GM12878 (cell line): ENCODE measurements around the gene ARIH2. TPM values are rescaled to one million over a fixed set of nuclear protein-coding genes. Genes with fewer than 3 reads are reported as not detected.

Source experiments
- ATAC-seq: fragments of 200-7000 bp; cut with Tn5 transposase; 3 replicates; pipeline ENCODE4 v1.9.1; 2020; ENCODE audit warnings: mild to moderate bottlenecking, moderate library complexity
- BruUV-seq: library from RNA; stranded (reverse); fragments of 400-500 nt; replicated peaks from 2 replicates; lab custom pipeline; 2021; lab: Mats Ljungman, UMichigan
- CTCF ChIA-PET: fragments of 300-600 bp; sonication (Branson Sonifier 250); formaldehyde crosslinking; extraction: SDS; loops from one replicate; lab custom pipeline; 2021; ENCODE audit warnings: inconsistent platforms; lab: Yijun Ruan, JAX
- POLR2A ChIA-PET: fragments of 350-600 bp; formaldehyde crosslinking; extraction: SDS; loops from one replicate; lab custom pipeline; 2021; ENCODE audit warnings: inconsistent platforms; lab: Charles Lee
- RAD21 ChIA-PET: fragments of 300-600 bp; sonication (Branson Sonifier 250); formaldehyde crosslinking; loops from one replicate; lab custom pipeline; 2023; ENCODE audit warnings: antibody characterized with exemption; ENCODE audit not compliant: unreplicated experiment; lab: Charles Lee
- SMC1A ChIA-PET: fragments of 300-600 bp; sonication (Branson Sonifier 250); formaldehyde crosslinking; loops from one replicate; lab custom pipeline; 2023; ENCODE audit not compliant: unreplicated experiment, uncharacterized antibody; lab: Charles Lee
- DNase-seq: peaks from one replicate; pipeline ENCODE4 v3.0.0-alpha.2; 2011; ENCODE audit warnings: low read depth, low spot score
- FAIRE-seq: peaks from 3 replicates; lab custom pipeline; 2011; peaks lifted over from hg19 to GRCh38; lab: Jason Lieb, UNC
- H2AFZ ChIP-seq: 2 replicates; pipeline ENCODE4 v1.6.0; 2011; ENCODE audit warnings: low read depth, low read length, control low read depth; ENCODE audit not compliant: control insufficient read depth
- H3K27ac ChIP-seq: 2 replicates; pipeline ENCODE4 v1.5.1; 2011; ENCODE audit warnings: control low read depth; ENCODE audit not compliant: control insufficient read depth, insufficient read depth
- H3K27me3 ChIP-seq, 2 experiments: replicated peaks in 1 of 2; 2 replicates each; pipeline versions ENCODE4 v1.6.0 to v1.6.1; 2011; ENCODE audit warnings: low read length in 1 of 2; ENCODE audit not compliant: control insufficient read depth in 2 of 2, insufficient read depth in 2 of 2
- H3K36me3 ChIP-seq, 2 experiments: 2 replicates each; pipeline ENCODE4 v1.5.1; 2011; ENCODE audit warnings: low read length in 1 of 2; ENCODE audit not compliant: control insufficient read depth in 2 of 2, insufficient read depth in 2 of 2
- H3K4me1 ChIP-seq: 2 replicates; pipeline ENCODE4 v1.6.1; 2011; ENCODE audit warnings: mild to moderate bottlenecking, low read length, moderate library complexity, mixed read lengths; ENCODE audit not compliant: control insufficient read depth, insufficient read depth
- H3K4me2 ChIP-seq: 2 replicates; pipeline ENCODE4 v1.6.0; 2011; ENCODE audit warnings: control low read depth; ENCODE audit not compliant: control insufficient read depth, insufficient read depth
- H3K4me3 ChIP-seq: fragments of 200-600 bp; sonication (generic); 2 replicates; pipeline ENCODE4 v1.5.1; 2016
- H3K79me2 ChIP-seq: 2 replicates; pipeline ENCODE4 v1.6.0; 2011; ENCODE audit warnings: low read length; ENCODE audit not compliant: control insufficient read depth, insufficient read depth
- H3K9ac ChIP-seq: 2 replicates; pipeline ENCODE4 v1.8.0; 2011; ENCODE audit warnings: low read length, control low read depth, mixed read lengths; ENCODE audit not compliant: control insufficient read depth, insufficient read depth
- H3K9me3 ChIP-seq: replicated peaks from 3 replicates; pipeline ENCODE4 v1.5.1; 2011; ENCODE audit warnings: mild to moderate bottlenecking, low read length; ENCODE audit not compliant: control insufficient read depth, insufficient read depth
- H4K20me1 ChIP-seq: 2 replicates; pipeline ENCODE4 v1.6.0; 2011; ENCODE audit not compliant: control insufficient read depth, insufficient read depth
- BHLHE40 ChIP-seq, 2 experiments: fragments of 450-650 bp in 1 of 2; IDR thresholded peaks; 2 replicates each; pipeline ENCODE4 v1.6.1; 2011 to 2017; ENCODE audit warnings: low read depth in 2 of 2, borderline replicate concordance in 1 of 2, improper control_type of control experiment in 1 of 2, low read length in 1 of 2, mild to moderate bottlenecking in 1 of 2
- BRCA1 ChIP-seq: IDR thresholded peaks from 2 replicates; pipeline ENCODE4 v1.6.1; 2011; ENCODE audit warnings: low read depth, low read length, improper control_type of control experiment
- EZH2 ChIP-seq: IDR thresholded peaks from 2 replicates; pipeline ENCODE4 v1.6.1; 2012; ENCODE audit warnings: low read depth, mild to moderate bottlenecking, control low read depth, inconsistent platforms, low read length, borderline replicate concordance; ENCODE audit not compliant: control insufficient read depth
- FOS ChIP-seq: IDR thresholded peaks from 3 replicates; pipeline ENCODE4 v1.6.1; 2011; ENCODE audit warnings: borderline replicate concordance; ENCODE audit not compliant: insufficient read length; ENCODE audit errors: extremely low read depth
- RUNX3 ChIP-seq: IDR thresholded peaks from 2 replicates; pipeline ENCODE4 v1.6.1; 2012; ENCODE audit warnings: low read length, inconsistent platforms
- SIN3A ChIP-seq: IDR thresholded peaks from 2 replicates; pipeline ENCODE4 v1.6.1; 2012; ENCODE audit warnings: low read depth, low read length, improper control_type of control experiment
- SMAD5 ChIP-seq: IDR thresholded peaks from 2 replicates; pipeline ENCODE4 v1.6.1; 2016; ENCODE audit warnings: antibody characterized with exemption, low read depth
- STAT3 ChIP-seq: IDR thresholded peaks from 2 replicates; pipeline ENCODE4 v1.6.1; 2011; ENCODE audit warnings: low read depth, low read length, improper control_type of control experiment
- TBL1XR1 ChIP-seq: IDR thresholded peaks from 2 replicates; pipeline ENCODE4 v1.6.1; 2012; ENCODE audit warnings: low read depth, low read length, improper control_type of control experiment
- ZNF274 ChIP-seq: IDR thresholded peaks from one replicate; pipeline ENCODE4 v1.8.0; 2011; ENCODE audit not compliant: insufficient read length, insufficient read depth
- ZSCAN29 ChIP-seq: fragments of 450-650 bp; IDR thresholded peaks from 2 replicates; pipeline ENCODE4 v1.6.1; 2017; ENCODE audit warnings: mild to moderate bottlenecking, moderate library complexity
- WGBS: methylation state at CpG from one replicate; pipeline ENCODE4 v1.1.6; 2016; ENCODE audit warnings: low lambda C conversion rate; ENCODE audit not compliant: insufficient replicate concordance, insufficient coverage; ENCODE audit errors: missing lambda C conversion rate; 5-methylcytosine and 5-hydroxymethylcytosine counted together
- in situ Hi-C: fragments of 300-500 bp; cut with MboI; formaldehyde crosslinking; loops from 9 replicates; pipeline ENCODE4 v1.14.3; 2018; ENCODE audit warnings: mixed read lengths
- intact Hi-C: fragments of 100-400 bp; cut with micrococcal nuclease; formaldehyde crosslinking; loops from one replicate; pipeline ENCODE4 v1.14.2; 2022; ENCODE audit not compliant: unreplicated experiment
- polyA plus RNA-seq, 11 experiments: library from polyadenylated mRNA; depleted of rRNA in 4 of 11; unstranded in 6 of 11; stranded (reverse) in 5 of 11; fragments of >200 nt; fragmentation: Nextera tagmentation in 4 of 11; fragmentation: Illumina TruSeq in 1 of 11; extraction: Ambion mirVana in 4 of 11; extraction: Trizol in 1 of 11; gene quantifications; 1 replicate in 1 of 11; 2 replicates in 10 of 11; pipeline versions ENCODE4 v1.2.1 to v1.2.3, GENCODE V29; 2011 to 2016; ENCODE audit warnings: inconsistent platforms in 2 of 11, missing spikeins in 2 of 11, low read depth in 1 of 11
- total RNA-seq, 4 experiments: library from RNA; depleted of rRNA in 3 of 4; stranded (reverse); fragments of >200 nt in 3 of 4; fragmentation: Illumina TruSeq in 1 of 4; extraction: Trizol in 1 of 4; gene quantifications; 2 replicates each; pipeline versions ENCODE4 v1.2.1 to v1.2.3, GENCODE V29; 2013 to 2021
- TF ChIP-seq, protein P1 (sequence below): fragments of 450-650 bp; IDR thresholded peaks from 2 replicates; pipeline ENCODE4 v1.6.1; 2017; ENCODE audit warnings: antibody characterized with exemption, mild to moderate bottlenecking, moderate library complexity
- TF ChIP-seq, protein P2 (sequence below): fragments of 450-650 bp; IDR thresholded peaks from 2 replicates; pipeline ENCODE4 v1.6.1; 2014; ENCODE audit warnings: mild to moderate bottlenecking
- TF ChIP-seq, protein P3 (sequence below): fragments of 450-650 bp; IDR thresholded peaks from 2 replicates; pipeline ENCODE4 v1.6.1; 2016; ENCODE audit warnings: mild to moderate bottlenecking, moderate library complexity, borderline replicate concordance

ARIH2 gene
- total and polyA plus RNA-seq, 10 of the 15 experiments (the other 5 are each of a cell fraction or from before 2014, with no cell fraction given) = 18.7 to 74.7 (median 63.7) TPM

DNA sequence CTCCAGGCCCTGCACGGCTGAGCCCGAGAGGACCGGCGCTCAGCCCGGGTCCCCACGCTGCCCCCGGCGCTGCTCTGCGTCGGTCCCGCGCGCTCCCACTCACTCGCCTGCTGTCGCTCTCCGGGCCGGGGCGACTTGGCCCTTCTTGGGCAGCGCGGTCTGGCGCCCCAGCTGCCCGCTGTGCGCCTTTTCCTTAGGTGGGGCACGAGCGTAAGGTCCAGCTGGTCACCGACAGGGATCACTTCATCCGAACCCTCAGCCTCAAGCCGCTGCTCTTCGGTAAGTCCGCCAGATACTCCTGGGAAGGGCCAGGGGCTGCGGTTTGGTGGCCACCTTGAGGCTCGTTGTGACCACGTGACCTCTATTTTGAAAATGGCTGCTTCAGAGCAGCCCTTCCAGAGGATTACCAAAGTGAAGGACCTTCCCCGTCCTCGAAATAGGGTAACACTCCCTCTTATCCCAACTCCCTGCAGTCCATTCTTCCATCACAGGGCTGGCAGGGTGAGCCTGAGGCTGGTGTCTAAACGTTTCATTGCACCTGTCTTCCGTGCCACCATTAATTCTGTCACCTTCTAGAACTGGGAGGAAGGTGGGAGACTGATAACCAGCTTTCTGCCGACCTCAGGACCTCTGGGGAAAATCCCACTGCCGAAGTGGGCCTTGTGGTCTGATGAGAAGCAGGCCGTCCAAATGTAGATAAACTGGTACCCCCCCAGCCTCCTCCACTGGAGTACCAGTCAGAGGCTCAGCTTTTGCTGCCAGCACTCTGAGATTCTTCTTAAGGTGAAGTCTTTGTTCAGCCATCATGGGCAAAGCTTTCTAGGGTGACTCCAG lies 72.2 kb downstream of the ARIH2 start:
- CTCF ChIA-PET = interaction anchor here (0.8 to 5.8 kb wide), 7 partner anchors 17 to 251 kb away, joined by 3 to 123 read pairs (median 21); partner anchors contain the start of genes DALRD3, IMPDH2, NDUFAF3 and QRICH1
- Histone ChIP-seq H3K27ac (peak overlapping the region; percentile 79), H3K4me1 (peaks cover 19% of the 10 kb centered on the region), H3K36me3 (peaks cover 0 to under 1% of the 10 kb centered on the region in 2 experiments; a peak in 2 of 4 replicates), H3K9me3 (no peaks in the 10 kb centered on the region), H3K79me2 (peaks cover 28% of the 10 kb centered on the region), H3K27me3 (no peaks in the 10 kb centered on the region), H3K4me3 (peak overlapping the region; percentile 93), H3K4me2 (peak overlapping the region; percentile 81), H2AFZ (peak overlapping the region; percentile 96), H3K9ac (peak overlapping the region; percentile 87), H4K20me1 (no peaks in the 10 kb centered on the region)
- ATAC-seq = peak; percentile 45
- no TSS peak for BruUV-seq
- WGBS = under 1% methylated on average over 40 of the region's 40 CpGs
- POLR2A ChIA-PET = interaction anchor here (0.6 to 6.6 kb wide), 9 partner anchors 17 to 1515 kb away, joined by 3 to 67 read pairs (median 10); partner anchors contain the start of genes IMPDH2, NDUFAF3, QRICH1 and SCAP
- no peak for FAIRE-seq
- in situ Hi-C loops = no loop called here
- RAD21 ChIA-PET = interaction anchor here (0.6 to 2.7 kb wide), 8 partner anchors 9 to 533 kb away, joined by 3 to 22 read pairs (median 4); partner anchors contain the start of genes NDUFAF3, QRICH1 and WDR6
- no peak for DNase-seq
- intact Hi-C loops = loop anchor here (2.0 kb wide), 2 partner anchors 16 to 30 kb away; partner anchors contain the start of gene WDR6
- SMC1A ChIA-PET = interaction anchor here (0.5 to 6.1 kb wide), 5 partner anchors 17 to 103 kb away, joined by 3 to 57 read pairs (median 3); partner anchors contain the start of genes IMPDH2, QRICH1 and WDR6
- TF ChIP-seq RUNX3 (peak; percentile 82), FOS (no peak), TBL1XR1 (no peak), SIN3A (no peak), STAT3 (no peak), ZSCAN29 (no peak), ZNF274 (no peak), BRCA1 (no peak), SMAD5 (no peak), BHLHE40 (IDR thresholded peaks at IDR 0.05; ENCODE audit: borderline replicate concordance in 1 of 2, low read depth in 2 of 2, low read length in 1 of 2) (peak in 1 of 2 experiments; percentile 52; a peak in 2 of 4 replicates), EZH2 (no peak)
- TF ChIP-seq, protein P1, sequence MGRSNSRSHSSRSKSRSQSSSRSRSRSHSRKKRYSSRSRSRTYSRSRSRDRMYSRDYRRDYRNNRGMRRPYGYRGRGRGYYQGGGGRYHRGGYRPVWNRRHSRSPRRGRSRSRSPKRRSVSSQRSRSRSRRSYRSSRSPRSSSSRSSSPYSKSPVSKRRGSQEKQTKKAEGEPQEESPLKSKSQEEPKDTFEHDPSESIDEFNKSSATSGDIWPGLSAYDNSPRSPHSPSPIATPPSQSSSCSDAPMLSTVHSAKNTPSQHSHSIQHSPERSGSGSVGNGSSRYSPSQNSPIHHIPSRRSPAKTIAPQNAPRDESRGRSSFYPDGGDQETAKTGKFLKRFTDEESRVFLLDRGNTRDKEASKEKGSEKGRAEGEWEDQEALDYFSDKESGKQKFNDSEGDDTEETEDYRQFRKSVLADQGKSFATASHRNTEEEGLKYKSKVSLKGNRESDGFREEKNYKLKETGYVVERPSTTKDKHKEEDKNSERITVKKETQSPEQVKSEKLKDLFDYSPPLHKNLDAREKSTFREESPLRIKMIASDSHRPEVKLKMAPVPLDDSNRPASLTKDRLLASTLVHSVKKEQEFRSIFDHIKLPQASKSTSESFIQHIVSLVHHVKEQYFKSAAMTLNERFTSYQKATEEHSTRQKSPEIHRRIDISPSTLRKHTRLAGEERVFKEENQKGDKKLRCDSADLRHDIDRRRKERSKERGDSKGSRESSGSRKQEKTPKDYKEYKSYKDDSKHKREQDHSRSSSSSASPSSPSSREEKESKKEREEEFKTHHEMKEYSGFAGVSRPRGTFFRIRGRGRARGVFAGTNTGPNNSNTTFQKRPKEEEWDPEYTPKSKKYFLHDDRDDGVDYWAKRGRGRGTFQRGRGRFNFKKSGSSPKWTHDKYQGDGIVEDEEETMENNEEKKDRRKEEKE = no peak
- TF ChIP-seq, protein P2, sequence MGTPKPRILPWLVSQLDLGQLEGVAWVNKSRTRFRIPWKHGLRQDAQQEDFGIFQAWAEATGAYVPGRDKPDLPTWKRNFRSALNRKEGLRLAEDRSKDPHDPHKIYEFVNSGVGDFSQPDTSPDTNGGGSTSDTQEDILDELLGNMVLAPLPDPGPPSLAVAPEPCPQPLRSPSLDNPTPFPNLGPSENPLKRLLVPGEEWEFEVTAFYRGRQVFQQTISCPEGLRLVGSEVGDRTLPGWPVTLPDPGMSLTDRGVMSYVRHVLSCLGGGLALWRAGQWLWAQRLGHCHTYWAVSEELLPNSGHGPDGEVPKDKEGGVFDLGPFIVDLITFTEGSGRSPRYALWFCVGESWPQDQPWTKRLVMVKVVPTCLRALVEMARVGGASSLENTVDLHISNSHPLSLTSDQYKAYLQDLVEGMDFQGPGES = no peak
- TF ChIP-seq, protein P3, sequence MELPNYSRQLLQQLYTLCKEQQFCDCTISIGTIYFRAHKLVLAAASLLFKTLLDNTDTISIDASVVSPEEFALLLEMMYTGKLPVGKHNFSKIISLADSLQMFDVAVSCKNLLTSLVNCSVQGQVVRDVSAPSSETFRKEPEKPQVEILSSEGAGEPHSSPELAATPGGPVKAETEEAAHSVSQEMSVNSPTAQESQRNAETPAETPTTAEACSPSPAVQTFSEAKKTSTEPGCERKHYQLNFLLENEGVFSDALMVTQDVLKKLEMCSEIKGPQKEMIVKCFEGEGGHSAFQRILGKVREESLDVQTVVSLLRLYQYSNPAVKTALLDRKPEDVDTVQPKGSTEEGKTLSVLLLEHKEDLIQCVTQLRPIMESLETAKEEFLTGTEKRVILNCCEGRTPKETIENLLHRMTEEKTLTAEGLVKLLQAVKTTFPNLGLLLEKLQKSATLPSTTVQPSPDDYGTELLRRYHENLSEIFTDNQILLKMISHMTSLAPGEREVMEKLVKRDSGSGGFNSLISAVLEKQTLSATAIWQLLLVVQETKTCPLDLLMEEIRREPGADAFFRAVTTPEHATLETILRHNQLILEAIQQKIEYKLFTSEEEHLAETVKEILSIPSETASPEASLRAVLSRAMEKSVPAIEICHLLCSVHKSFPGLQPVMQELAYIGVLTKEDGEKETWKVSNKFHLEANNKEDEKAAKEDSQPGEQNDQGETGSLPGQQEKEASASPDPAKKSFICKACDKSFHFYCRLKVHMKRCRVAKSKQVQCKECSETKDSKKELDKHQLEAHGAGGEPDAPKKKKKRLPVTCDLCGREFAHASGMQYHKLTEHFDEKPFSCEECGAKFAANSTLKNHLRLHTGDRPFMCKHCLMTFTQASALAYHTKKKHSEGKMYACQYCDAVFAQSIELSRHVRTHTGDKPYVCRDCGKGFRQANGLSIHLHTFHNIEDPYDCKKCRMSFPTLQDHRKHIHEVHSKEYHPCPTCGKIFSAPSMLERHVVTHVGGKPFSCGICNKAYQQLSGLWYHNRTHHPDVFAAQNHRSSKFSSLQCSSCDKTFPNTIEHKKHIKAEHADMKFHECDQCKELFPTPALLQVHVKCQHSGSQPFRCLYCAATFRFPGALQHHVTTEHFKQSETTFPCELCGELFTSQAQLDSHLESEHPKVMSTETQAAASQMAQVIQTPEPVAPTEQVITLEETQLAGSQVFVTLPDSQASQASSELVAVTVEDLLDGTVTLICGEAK = no peak
